Adrenal gland (tissue), 5 donors: Measurements from ENCODE around the gene ALG1L2.
"Not testable (repeated sequence)": the region's sequence is repeated elsewhere in the genome, so short reads cannot be mapped to it uniquely, and the experiment has no call there.

ENCODE experiments used
- CTCF ChIP-seq, 6 experiments: fragments of 450-650 bp in 4 of 6; fragments of 200-600 bp in 2 of 6; sonication (generic) in 1 of 6; IDR thresholded peaks; 1 replicate in 5 of 6; 2 replicates in 1 of 6; pipeline versions ENCODE4 v1.5.1 to v1.8.0; 2016 to 2021; ENCODE audit warnings: antibody characterized with exemption in 6 of 6, mild to moderate bottlenecking in 2 of 6, moderate library complexity in 1 of 6
- POLR2A ChIP-seq, 2 donors: fragments of 450-650 bp; IDR thresholded peaks; one replicate each; pipeline ENCODE4 v1.6.1; 2017; ENCODE audit warnings: antibody characterized with exemption in 2 of 2, mild to moderate bottlenecking in 2 of 2, moderate library complexity in 1 of 2
- donor health status: DM: no; HTN: no; CAD: no.

DNA sequence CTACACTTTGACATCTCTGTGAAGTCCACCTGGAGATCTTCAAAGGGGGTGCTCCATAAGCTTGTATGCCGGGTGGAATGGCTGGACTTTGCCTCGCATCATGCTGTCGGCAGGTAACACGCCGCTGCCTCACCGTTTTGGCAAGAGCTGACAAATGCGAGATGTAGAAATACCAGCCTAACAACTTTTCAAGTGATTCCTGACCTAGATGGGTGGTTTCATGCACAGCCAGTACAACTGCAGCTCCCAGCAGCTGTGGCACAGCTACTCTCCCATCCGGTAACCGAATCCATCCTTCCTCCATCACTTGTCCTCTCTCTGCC lies 62.7 kb downstream of the ALG1L2 start:
- not testable (repeated sequence) for TF ChIP-seq CTCF, POLR2A (IDR thresholded peaks at IDR 0.05)
